Skeletal muscle tissue (tissue), 4 donors: Measurements from ENCODE around the gene ANKRD65. TPM values are rescaled to one million over a fixed set of nuclear protein-coding genes. Genes with fewer than 3 reads are reported as not detected.
"Not testable (repeated sequence)": the region's sequence is repeated elsewhere in the genome, so short reads cannot be mapped to it uniquely, and the experiment has no call there.

Source experiments
- H3K27ac ChIP-seq: one replicate; pipeline ENCODE4 v1.7.0; 2013; ENCODE audit warnings: mild to moderate bottlenecking, low read depth, low read length, inconsistent platforms
- H3K27me3 ChIP-seq, 3 donors: one replicate each; pipeline ENCODE4 v1.7.0; 2013; ENCODE audit warnings: low read length in 3 of 3; ENCODE audit not compliant: control insufficient read depth in 3 of 3, insufficient read depth in 3 of 3
- H3K36me3 ChIP-seq, 3 donors: one replicate each; pipeline ENCODE4 v1.7.0; 2013; ENCODE audit warnings: low read length in 3 of 3; ENCODE audit not compliant: control insufficient read depth in 3 of 3, insufficient read depth in 3 of 3
- H3K4me1 ChIP-seq, 3 donors: one replicate each; pipeline ENCODE4 v1.7.0; 2013; ENCODE audit warnings: low read length in 3 of 3, mild to moderate bottlenecking in 3 of 3; ENCODE audit not compliant: control insufficient read depth in 3 of 3, insufficient read depth in 3 of 3
- H3K4me3 ChIP-seq, 3 donors: one replicate each; pipeline ENCODE4 v1.7.0; 2013; ENCODE audit warnings: low read length in 3 of 3
- H3K9ac ChIP-seq, 3 donors: one replicate each; pipeline ENCODE4 v1.7.0; 2013; ENCODE audit warnings: low read length in 3 of 3, mild to moderate bottlenecking in 3 of 3, moderate library complexity in 2 of 3, low read depth in 1 of 3
- H3K9me3 ChIP-seq, 3 donors: one replicate each; pipeline ENCODE4 v1.7.0; 2013; ENCODE audit warnings: low read length in 3 of 3; ENCODE audit not compliant: control insufficient read depth in 3 of 3
- total RNA-seq: library from RNA; depleted of rRNA; stranded (reverse); fragments of >200 nt; gene quantifications from one replicate; pipeline ENCODE4 v1.2.3, GENCODE V29; 2014
- donor health status: Osteomylitis.

The ANKRD65 gene
- total RNA-seq, 1 donor from 2014 or later = 5.7 TPM

GRCh38 chr1:1430992-1431844, 10.1 kb upstream of the ANKRD65 start:
- H3K27me3 ChIP-seq = peaks cover 0 to 20% (median 8%) of the 10 kb centered on the region in 3 donors
- H3K36me3 ChIP-seq = no peaks in the 10 kb centered on the region
- peaks cover 48 to 55% (median 54%) of the 10 kb centered on the region in 3 donors for H3K4me1 ChIP-seq
- H3K27ac ChIP-seq = peak overlapping the region; percentile 82
- no peak overlapping the region for H3K4me3 ChIP-seq
- H3K9me3 ChIP-seq = no peaks in the 10 kb centered on the region
- H3K9ac ChIP-seq = peak overlapping the region in 1 of 3 donors; percentile 33

DNA sequence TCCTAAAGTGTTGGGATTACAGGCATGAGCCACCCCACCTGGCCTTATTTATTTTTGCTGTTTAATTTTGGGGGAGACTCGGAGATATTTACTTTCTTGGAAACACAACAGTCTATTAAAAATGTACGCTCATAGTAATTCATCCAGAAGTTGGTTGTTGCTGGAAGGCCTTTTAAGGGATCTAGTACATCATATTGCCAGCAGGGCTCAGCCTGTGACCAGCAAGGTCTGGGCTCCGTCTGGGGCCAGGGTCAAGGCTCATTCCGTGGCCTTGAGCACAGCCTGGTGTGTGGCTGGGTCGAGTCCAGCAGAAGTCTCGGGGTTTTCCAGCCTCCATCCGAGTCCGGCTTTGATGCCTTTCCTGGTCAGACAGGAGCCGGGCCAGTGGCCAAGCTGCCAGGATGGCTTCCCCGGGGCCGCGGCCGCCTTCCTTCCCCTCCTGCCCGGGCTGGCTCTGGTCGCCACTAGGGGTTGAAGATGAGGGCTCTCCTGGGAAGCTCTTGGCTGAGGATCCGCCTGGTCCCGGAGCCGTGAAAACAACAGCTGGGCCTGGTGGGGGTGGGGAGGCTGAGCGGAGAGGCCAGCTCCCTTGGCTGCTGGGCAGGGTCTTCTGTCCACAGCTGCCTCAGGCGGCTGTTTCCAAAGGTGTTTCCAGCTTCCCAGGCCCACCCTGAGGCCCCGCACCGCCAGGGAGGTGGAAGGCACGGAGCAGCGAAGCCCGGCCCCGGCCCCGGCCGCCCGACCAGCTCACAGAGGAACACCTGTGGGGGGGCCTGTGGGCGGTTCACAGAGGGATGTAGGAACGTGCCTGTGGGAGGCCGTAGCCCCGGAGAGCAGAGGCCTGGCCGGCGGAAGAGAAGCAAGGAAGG, 9.3 kb upstream of the ANKRD65 start:
- Histone ChIP-seq H3K9ac (peak overlapping the region in 2 of 3 donors; percentile 40 to 51), H3K36me3 (no peaks in the 10 kb centered on the region), H3K27ac (peak overlapping the region; percentile 72), H3K4me1 (peaks cover 43 to 50% (median 49%) of the 10 kb centered on the region in 3 donors), H3K9me3 (no peaks in the 10 kb centered on the region), H3K4me3 (no peak overlapping the region), H3K27me3 (peaks cover 0 to 17% (median 5%) of the 10 kb centered on the region in 3 donors)

- Histone ChIP-seq H3K27ac (peak overlapping the region; percentile 72), H3K9me3 (no peaks in the 10 kb centered on the region), H3K9ac (no peak overlapping the region), H3K4me1 (peaks cover 36 to 44% (median 42%) of the 10 kb centered on the region in 3 donors), H3K4me3 (no peak overlapping the region), H3K36me3 (no peaks in the 10 kb centered on the region), H3K27me3 (peaks cover 0 to 12% (median 5%) of the 10 kb centered on the region in 3 donors)
These were observed 8.6 kb upstream of the ANKRD65 start for GRCh38 chr1:1429671-1430073.

GRCh38 chr1:1428967-1429366, 7.9 kb upstream of the ANKRD65 start:
- Histone ChIP-seq H3K4me1 (peaks cover 30 to 38% (median 38%) of the 10 kb centered on the region in 3 donors), H3K27me3 (peaks cover 0 to 12% (median 5%) of the 10 kb centered on the region in 3 donors)
- not testable (repeated sequence) for H3K36me3 ChIP-seq, H3K9ac ChIP-seq, H3K27ac ChIP-seq, H3K9me3 ChIP-seq, H3K4me3 ChIP-seq

DNA sequence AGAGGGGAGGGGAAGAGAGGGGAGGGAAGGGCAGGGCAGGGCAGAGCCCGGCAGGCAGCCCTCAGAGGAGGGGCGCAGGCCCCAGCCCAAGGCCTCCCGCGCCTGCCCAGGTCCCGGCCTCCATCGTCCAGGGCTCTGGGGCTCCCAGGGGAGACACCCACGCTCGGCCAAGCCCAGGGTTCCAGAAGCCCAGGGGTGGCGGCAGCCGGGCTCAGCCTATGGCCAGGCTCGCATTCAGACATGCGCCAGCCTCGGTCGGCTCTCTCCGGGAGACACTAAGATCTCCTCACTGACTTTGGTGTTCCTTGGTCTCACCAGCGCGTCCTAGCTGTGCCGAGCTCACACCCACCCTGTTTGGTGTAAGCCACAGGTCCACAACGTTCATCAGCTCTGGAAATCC, 7.1 kb upstream of the ANKRD65 start:
- H3K9ac ChIP-seq = no peak overlapping the region
- peaks cover 22 to 31% (median 31%) of the 10 kb centered on the region in 3 donors for H3K4me1 ChIP-seq
- no peaks in the 10 kb centered on the region for H3K36me3 ChIP-seq
- no peak overlapping the region for H3K27ac ChIP-seq
- H3K9me3 ChIP-seq = no peaks in the 10 kb centered on the region
- H3K27me3 ChIP-seq = peaks cover 0 to 12% (median 5%) of the 10 kb centered on the region in 3 donors
- no peak overlapping the region for H3K4me3 ChIP-seq

DNA sequence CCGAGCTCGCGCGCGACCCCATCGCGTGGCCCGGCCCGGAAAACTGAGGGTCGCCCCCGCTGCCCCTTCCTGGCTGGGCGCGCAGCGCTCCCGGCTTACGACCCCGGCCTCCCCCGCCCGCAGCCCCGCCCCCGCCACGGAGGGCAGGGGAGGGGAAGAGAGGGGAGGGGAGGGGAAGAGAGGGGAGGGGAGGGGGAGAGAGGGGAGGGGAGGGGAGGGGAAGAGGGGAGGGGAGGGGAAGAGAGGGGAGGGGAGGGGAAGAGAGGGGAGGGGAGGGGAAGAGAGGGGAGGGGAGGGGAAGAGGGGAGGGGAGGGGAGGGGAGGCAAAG, 6.7 kb upstream of the ANKRD65 start:
- no peaks in the 10 kb centered on the region for H3K36me3 ChIP-seq
- no peak overlapping the region for H3K9ac ChIP-seq
- H3K4me3 ChIP-seq = no peak overlapping the region
- peaks cover 18 to 27% (median 27%) of the 10 kb centered on the region in 3 donors for H3K4me1 ChIP-seq
- H3K27me3 ChIP-seq = peaks cover 0 to 12% (median 5%) of the 10 kb centered on the region in 3 donors
- H3K27ac ChIP-seq = no peak overlapping the region
- no peaks in the 10 kb centered on the region for H3K9me3 ChIP-seq

- H3K4me1 ChIP-seq = peaks cover 18 to 22% (median 21%) of the 10 kb centered on the region in 3 donors
- no peaks in the 10 kb centered on the region for H3K36me3 ChIP-seq
- no peaks in the 10 kb centered on the region for H3K9me3 ChIP-seq
- no peak overlapping the region for H3K27ac ChIP-seq
- no peak overlapping the region for H3K4me3 ChIP-seq
- H3K27me3 ChIP-seq = peaks cover 0 to 12% (median 5%) of the 10 kb centered on the region in 3 donors
- no peak overlapping the region for H3K9ac ChIP-seq
These were observed 6.2 kb upstream of the ANKRD65 start for GRCh38 chr1:1427106-1427819.

GRCh38 chr1:1426496-1427105, 5.5 kb upstream of the ANKRD65 start:
- Histone ChIP-seq H3K27me3 (peaks cover 0 to 12% (median 5%) of the 10 kb centered on the region in 3 donors), H3K27ac (no peak overlapping the region), H3K9me3 (no peaks in the 10 kb centered on the region), H3K36me3 (no peaks in the 10 kb centered on the region), H3K4me1 (peaks cover 13 to 15% (median 15%) of the 10 kb centered on the region in 3 donors), H3K9ac (no peak overlapping the region), H3K4me3 (no peak overlapping the region)

DNA sequence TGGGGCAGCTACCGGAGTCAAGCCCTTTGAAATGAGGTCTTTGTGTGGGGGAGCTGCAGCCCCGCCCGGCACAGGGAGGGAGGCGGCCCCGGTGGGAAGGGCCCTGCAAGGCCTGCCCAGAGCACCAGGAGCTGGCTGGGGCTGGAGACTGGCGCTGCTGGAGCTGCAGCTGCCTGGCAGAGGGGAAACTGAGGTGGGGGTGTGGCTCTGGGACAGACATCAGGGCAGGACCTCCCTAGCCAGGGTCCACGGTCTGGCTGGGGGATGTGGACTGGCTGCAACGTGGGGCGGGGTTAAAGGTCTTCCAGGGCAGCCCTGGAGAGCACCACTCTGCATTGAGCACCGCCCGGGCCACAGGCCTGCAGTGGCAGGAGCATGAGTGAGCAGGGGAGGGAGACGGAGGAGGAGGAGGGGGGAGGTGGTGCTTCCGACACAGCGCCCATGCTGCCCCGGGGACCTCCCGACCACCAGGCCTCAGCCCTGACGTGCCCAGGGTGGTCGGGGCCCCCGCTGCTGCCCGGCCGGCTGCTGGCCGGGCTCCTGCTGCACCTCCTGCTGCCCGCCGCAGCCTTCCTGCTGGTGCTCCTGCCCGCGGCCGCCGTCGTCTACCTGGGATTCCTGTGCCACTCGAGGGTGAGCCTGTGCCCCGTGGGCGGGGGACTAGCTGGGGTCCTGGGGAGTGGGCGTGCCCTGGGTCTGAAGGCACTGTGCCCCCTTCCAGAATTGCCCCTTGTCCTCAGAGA, 4.8 kb upstream of the ANKRD65 start:
- Histone ChIP-seq H3K27me3 (peaks cover 0 to 18% (median 5%) of the 10 kb centered on the region in 3 donors), H3K9me3 (no peaks in the 10 kb centered on the region), H3K4me3 (no peak overlapping the region), H3K36me3 (no peaks in the 10 kb centered on the region), H3K27ac (no peak overlapping the region), H3K4me1 (peaks cover 10 to 14% (median 13%) of the 10 kb centered on the region in 3 donors), H3K9ac (no peak overlapping the region)
